ENCODE data around the gene HAVCR1. TPM values are rescaled to one million over a fixed set of nuclear protein-coding genes. Genes with fewer than 3 reads are reported as not detected.
A peak's percentile ranks its signal among the peaks of the same experiment; 100 is the strongest.
"Not testable (repeated sequence)": the region's sequence is repeated elsewhere in the genome, so short reads cannot be mapped to it uniquely, and the experiment has no call there.

Gene HAVCR1
- total RNA-seq, 1 donor from 2014 or later = 0.92 TPM

GRCh38 chr5:157029457-157029856 lies 29.5 kb downstream of the HAVCR1 start:
- no peak for DNase-seq (ENCODE audit: extremely low spot score, unreplicated experiment)
- H3K27me3 Mint-ChIP-seq = peaks cover 12% of the 10 kb centered on the region
- no peaks in the 10 kb centered on the region for H3K9me3 Mint-ChIP-seq

DNA sequence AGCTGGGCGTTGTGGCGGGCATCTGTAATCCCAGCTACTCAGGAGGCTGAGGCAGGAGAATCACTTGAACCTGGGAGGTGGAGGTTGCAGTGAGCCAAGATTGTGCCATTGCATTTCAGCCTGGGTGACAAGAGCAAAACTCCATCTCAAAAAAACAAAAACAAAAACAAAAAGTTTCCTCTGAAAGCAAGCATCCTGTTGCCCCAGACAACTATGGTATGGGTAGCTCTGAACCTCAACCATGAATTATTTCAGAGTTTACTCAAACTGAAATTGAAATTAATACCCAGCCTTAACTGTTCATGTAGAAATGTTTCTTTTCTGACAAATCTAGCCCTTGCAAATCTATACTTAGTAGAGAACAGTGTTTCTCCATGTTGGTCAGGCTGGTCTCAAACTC lies 31.3 kb downstream of the HAVCR1 start:
- H3K36me3 Mint-ChIP-seq; H3K4me1 Mint-ChIP-seq (ENCODE audit: unreplicated experiment); H3K27ac Mint-ChIP-seq; H3K9me3 Mint-ChIP-seq; H3K4me3 Mint-ChIP-seq; DNase-seq (ENCODE audit: extremely low spot score, unreplicated experiment): not testable (repeated sequence)
- H3K27me3 Mint-ChIP-seq = peaks cover 12% of the 10 kb centered on the region

More at GRCh38 chr5:157029457-157029856, 29.5 kb downstream of the HAVCR1 start:
- no peaks in the 10 kb centered on the region for H3K36me3 Mint-ChIP-seq
- peaks cover 7% of the 10 kb centered on the region for H3K4me1 Mint-ChIP-seq (ENCODE audit: unreplicated experiment)
- no peak overlapping the region for H3K27ac Mint-ChIP-seq
- TF ChIP-seq CTCF (conservative IDR thresholded peaks at IDR 0.05) = no peak
- no peak overlapping the region for H3K4me3 Mint-ChIP-seq

DNA sequence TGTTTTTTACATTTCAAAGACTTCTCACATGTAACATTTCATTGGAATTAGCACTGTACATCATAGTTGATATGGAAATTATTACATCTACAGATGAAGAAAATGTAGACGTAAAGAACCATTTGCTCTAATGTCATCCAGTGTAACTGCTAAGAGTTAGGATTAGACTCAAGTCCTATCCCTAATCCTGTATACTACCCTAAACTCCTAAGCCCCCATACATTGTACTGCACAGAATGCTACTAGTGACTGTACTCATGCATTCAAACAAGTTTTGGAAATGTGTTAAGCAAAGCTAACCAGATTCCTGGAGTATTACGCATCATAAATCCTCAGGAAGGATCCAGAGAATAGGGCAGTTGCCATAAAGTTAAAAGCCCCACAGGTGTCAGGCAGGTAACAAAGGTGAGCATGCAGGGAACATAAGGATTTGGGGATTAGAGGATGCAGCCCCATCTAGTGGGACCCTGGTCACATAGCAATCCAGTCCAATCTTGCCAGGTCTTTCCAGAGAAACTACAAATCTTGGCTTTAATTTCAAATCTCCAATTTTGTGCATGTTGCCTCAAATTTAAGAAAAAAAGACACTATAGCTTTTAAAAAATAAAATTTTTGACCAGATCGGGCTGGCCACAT lies 32.0 kb downstream of the HAVCR1 start:
- no peak overlapping the region for H3K27ac Mint-ChIP-seq
- H3K4me1 Mint-ChIP-seq (ENCODE audit: unreplicated experiment) = no peaks in the 10 kb centered on the region
- peak; percentile 70 for TF ChIP-seq CTCF (conservative IDR thresholded peaks at IDR 0.05)
- no peaks in the 10 kb centered on the region for H3K9me3 Mint-ChIP-seq
- no peaks in the 10 kb centered on the region for H3K36me3 Mint-ChIP-seq
- no peak for DNase-seq (ENCODE audit: extremely low spot score, unreplicated experiment)
- H3K27me3 Mint-ChIP-seq = peaks cover 12% of the 10 kb centered on the region
- H3K4me3 Mint-ChIP-seq = no peak overlapping the region

DNA sequence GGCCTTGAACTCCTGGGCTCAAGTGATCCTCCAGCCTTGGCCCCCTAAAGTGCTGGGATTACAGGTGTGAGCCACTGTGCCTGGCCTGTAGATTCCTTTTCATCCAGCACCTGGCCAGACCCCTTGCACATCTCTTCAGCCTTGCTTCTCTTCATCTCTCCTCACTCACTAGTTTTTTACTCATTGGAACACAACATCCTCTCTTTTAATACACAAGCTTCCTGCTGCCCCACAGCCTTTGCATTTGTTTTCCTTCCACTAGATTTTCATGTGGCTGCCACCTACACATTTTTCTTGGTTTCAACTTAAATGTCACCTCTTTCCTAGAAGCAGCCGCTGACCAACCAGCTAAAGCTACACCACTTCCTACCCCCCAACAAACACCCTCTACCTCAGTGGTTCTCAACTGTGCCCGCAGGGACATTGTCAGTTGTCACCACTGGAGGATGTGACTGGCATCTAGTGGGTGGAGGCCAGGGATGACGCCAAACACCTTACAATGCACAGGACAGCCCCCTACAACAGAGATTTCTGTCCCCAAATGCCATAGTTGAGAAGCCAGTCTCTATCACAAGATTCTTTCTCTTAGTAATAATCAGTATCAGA lies 33.7 kb downstream of the HAVCR1 start:
- no peak for TF ChIP-seq CTCF (conservative IDR thresholded peaks at IDR 0.05)
- peaks cover 7% of the 10 kb centered on the region for H3K27me3 Mint-ChIP-seq
- DNase-seq (ENCODE audit: extremely low spot score, unreplicated experiment) = no peak
- no peak overlapping the region for H3K27ac Mint-ChIP-seq
- H3K36me3 Mint-ChIP-seq = no peaks in the 10 kb centered on the region
- no peaks in the 10 kb centered on the region for H3K4me1 Mint-ChIP-seq (ENCODE audit: unreplicated experiment)
- no peaks in the 10 kb centered on the region for H3K9me3 Mint-ChIP-seq
- H3K4me3 Mint-ChIP-seq = no peak overlapping the region

GRCh38 chr5:157024208-157024959 lies 34.5 kb downstream of the HAVCR1 start:
- Mint-ChIP-seq H3K4me3 (no peak overlapping the region), H3K9me3 (no peaks in the 10 kb centered on the region), H3K27me3 (peaks cover 7% of the 10 kb centered on the region), H3K4me1 (ENCODE audit: unreplicated experiment) (no peaks in the 10 kb centered on the region), H3K36me3 (no peaks in the 10 kb centered on the region), H3K27ac (no peak overlapping the region)
- DNase-seq (ENCODE audit: extremely low spot score, unreplicated experiment) = no peak
- no peak for TF ChIP-seq CTCF (conservative IDR thresholded peaks at IDR 0.05)

DNA sequence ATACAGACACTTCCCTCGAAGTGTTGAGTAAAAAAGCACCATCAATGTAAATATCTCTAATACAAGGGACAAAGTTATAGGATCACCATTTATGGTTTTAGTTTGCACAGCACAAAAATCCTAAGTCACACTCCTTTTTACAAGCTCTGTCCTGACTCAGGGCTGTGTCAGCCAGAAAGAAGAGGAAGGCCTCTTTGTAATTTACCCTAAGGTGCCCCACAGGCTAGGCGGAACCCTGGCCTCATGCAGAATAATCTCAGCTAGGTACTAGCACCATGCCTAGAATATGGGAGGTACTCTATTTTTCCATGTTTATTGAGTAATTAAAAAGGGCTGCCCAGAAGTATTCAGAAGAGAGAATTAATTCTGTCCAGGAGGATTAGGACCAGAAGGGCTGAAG lies 36.9 kb downstream of the HAVCR1 start:
- Mint-ChIP-seq H3K4me1 (ENCODE audit: unreplicated experiment) (no peaks in the 10 kb centered on the region), H3K27ac (no peak overlapping the region), H3K9me3 (no peaks in the 10 kb centered on the region), H3K36me3 (no peaks in the 10 kb centered on the region), H3K4me3 (no peak overlapping the region), H3K27me3 (peaks cover 4% of the 10 kb centered on the region)
- DNase-seq (ENCODE audit: extremely low spot score, unreplicated experiment) = no peak
- no peak for TF ChIP-seq CTCF (conservative IDR thresholded peaks at IDR 0.05)
